ENCODE results near the gene TCL1B. TPM values are rescaled to one million over a fixed set of nuclear protein-coding genes. Genes with fewer than 3 reads are reported as not detected.

TCL1B gene
- total and polyA plus RNA-seq, 2 experiments from 2014 or later = 5.5 to 6.0 TPM

GRCh38 chr14:95645389-95645996 lies 40.7 kb upstream of the TCL1B start:
- Histone ChIP-seq H3F3A (replicated peaks; ENCODE audit: low read depth) (no peaks in the 10 kb centered on the region), H3K4me3 (no peak overlapping the region), H3K27me3 (ENCODE audit: insufficient read depth) (no peaks in the 10 kb centered on the region), H3K4me1 (ENCODE audit: insufficient read depth) (no peaks in the 10 kb centered on the region), H3K36me3 (ENCODE audit: insufficient read depth) (no peaks in the 10 kb centered on the region), H3K79me2 (replicated peaks; ENCODE audit: insufficient read depth) (no peaks in the 10 kb centered on the region), H4K20me1 (replicated peaks; ENCODE audit: insufficient read depth) (no peaks in the 10 kb centered on the region), H2AFZ (no peak overlapping the region; the same call in 1 of the 2 replicates), H3K9me2 (ENCODE audit: insufficient read depth) (0 out of 2 replicates have a peak, but pooled peaks cover 4% of the 10 kb centered on the region), H3K27ac (ENCODE audit: low read depth) (no peak overlapping the region), H3K4me2 (no peak overlapping the region)
- no peak overlapping the region; the same call in 1 of the 2 replicates for H3K27ac Mint-ChIP-seq
- no peak overlapping the region for H3K4me3 Mint-ChIP-seq
- TF ChIP-seq REST (IDR thresholded peaks at IDR 0.05; ENCODE audit: unreplicated experiment) (no peak), EZH2phosphoT487 (IDR thresholded peaks at IDR 0.05; ENCODE audit: unreplicated experiment) (no peak), CREB1 (CRISPR knock-in tag; IDR thresholded peaks at IDR 0.05; ENCODE audit: low read depth) (no peak)
- no peaks in the 10 kb centered on the region; the same call in 2 of the 3 replicates for H3K9me3 Mint-ChIP-seq
- H3K4me1 Mint-ChIP-seq = no peaks in the 10 kb centered on the region
- no peak for ATAC-seq
- H3K36me3 Mint-ChIP-seq (ENCODE audit: low read depth) = no peaks in the 10 kb centered on the region
- no peak for DNase-seq (ENCODE audit: low spot score)
- peaks cover 3% of the 10 kb centered on the region for H3K27me3 Mint-ChIP-seq (ENCODE audit: insufficient read depth, low read depth, poor library complexity)

GRCh38 chr14:95647926-95648325 lies 38.3 kb upstream of the TCL1B start:
- Histone ChIP-seq H4K20me1 (replicated peaks; ENCODE audit: insufficient read depth) (no peaks in the 10 kb centered on the region), H3K4me2 (no peak overlapping the region), H3K9me2 (ENCODE audit: insufficient read depth) (0 out of 2 replicates have a peak, but pooled peaks cover 9% of the 10 kb centered on the region), H2AFZ (no peak overlapping the region), H3K36me3 (ENCODE audit: insufficient read depth) (no peaks in the 10 kb centered on the region), H3K4me1 (ENCODE audit: insufficient read depth) (peaks cover 18% of the 10 kb centered on the region), H3K27ac (ENCODE audit: low read depth) (no peak overlapping the region), H3K4me3 (no peak overlapping the region), H3F3A (replicated peaks; ENCODE audit: low read depth) (no peaks in the 10 kb centered on the region), H3K27me3 (ENCODE audit: insufficient read depth) (no peaks in the 10 kb centered on the region), H3K79me2 (replicated peaks; ENCODE audit: insufficient read depth) (no peaks in the 10 kb centered on the region)
- Mint-ChIP-seq H3K9me3 (no peaks in the 10 kb centered on the region; the same call in 2 of the 3 replicates), H3K36me3 (ENCODE audit: low read depth) (no peaks in the 10 kb centered on the region), H3K4me3 (no peak overlapping the region), H3K4me1 (peaks cover 11% of the 10 kb centered on the region), H3K27ac (no peak overlapping the region), H3K27me3 (ENCODE audit: insufficient read depth, low read depth, poor library complexity) (peaks cover 3% of the 10 kb centered on the region)
- ATAC-seq = no peak
- DNase-seq (ENCODE audit: low spot score) = no peak
- TF ChIP-seq CREB1 (CRISPR knock-in tag; IDR thresholded peaks at IDR 0.05; ENCODE audit: low read depth) (no peak), EZH2phosphoT487 (IDR thresholded peaks at IDR 0.05; ENCODE audit: unreplicated experiment) (no peak), ZNF114 (CRISPR knock-in tag; IDR thresholded peaks at IDR 0.05) (no peak), CTCF (conservative IDR thresholded peaks at IDR 0.05; ENCODE audit: low read depth in 2 of 2) (no peak), JUNB (IDR thresholded peaks at IDR 0.05; ENCODE audit: unreplicated experiment) (no peak), POLR2AphosphoS5 (IDR thresholded peaks at IDR 0.05; ENCODE audit: low read depth) (no peak), ZNF462 (CRISPR knock-in tag; IDR thresholded peaks at IDR 0.05) (no peak)
